ENCODE measurements around the gene LRRC59. TPM values are rescaled to one million over a fixed set of nuclear protein-coding genes. Genes with fewer than 3 reads are reported as not detected.

Gene LRRC59
- total and polyA plus RNA-seq, 2 of the 8 experiments (the other 6 are each of a cell fraction or from before 2014, with no cell fraction given), result 48.3 to 117 TPM

DNA sequence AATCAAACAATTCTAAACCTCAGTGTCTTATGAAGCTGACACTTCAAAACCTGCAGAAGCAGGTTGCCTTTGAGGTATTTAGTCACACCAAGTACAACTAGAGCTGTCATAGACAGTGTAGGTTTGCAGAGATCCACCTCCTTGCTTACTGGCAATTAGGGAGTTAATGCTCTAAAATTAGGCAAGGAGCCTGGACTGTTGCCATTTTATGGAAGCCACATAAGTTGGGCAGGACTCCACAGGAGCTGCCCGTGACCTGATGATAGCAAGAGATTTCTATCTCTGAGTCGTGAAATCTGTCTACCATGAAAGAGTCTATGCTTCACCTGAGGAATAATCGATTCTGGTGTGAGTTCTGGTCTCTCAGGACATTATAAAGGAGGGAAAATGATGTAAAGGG is 15.4 kb downstream of the LRRC59 start:
- no peak overlapping the region for H2BK20ac ChIP-seq (ENCODE audit: low read length)
- no peak overlapping the region for H4K5ac ChIP-seq (ENCODE audit: insufficient read length, low read depth, low read length)
- H3K14ac ChIP-seq (ENCODE audit: insufficient read length), result no peak overlapping the region
- no peak overlapping the region for H3K18ac ChIP-seq (ENCODE audit: extremely low read depth, low read length)
- H3K23me2 ChIP-seq (ENCODE audit: low read depth, low read length), result no peaks in the 10 kb centered on the region
- no peak overlapping the region for H3K23ac ChIP-seq (ENCODE audit: insufficient read length)
- no peak overlapping the region for H3K27ac ChIP-seq (ENCODE audit: low read depth, low read length)
- peaks cover 0 to 2% of the 10 kb centered on the region in 2 experiments for H4K20me1 ChIP-seq (replicated peaks in 1 of 2; ENCODE audit: control insufficient read depth in 1 of 2, insufficient read depth in 2 of 2, low read length in 2 of 2)
- H2AFZ ChIP-seq (ENCODE audit: low read length), result no peak overlapping the region
- ChIA-PET CTCF (ENCODE audit: partially characterized antibody) (interaction anchor here (1.1 to 7.0 kb wide), 7 partner anchors 9 to 182 kb away, joined by 3 to 51 read pairs (median 6); partner anchors contain the start of gene LRRC59), POLR2A (ENCODE audit: partially characterized antibody) (interaction anchor here (1.0 to 27.4 kb wide), 8 partner anchors 8 to 208 kb away, joined by 3 to 313 read pairs (median 4); partner anchors contain the start of genes EME1, LRRC59, MRPL27 and XYLT2)
- H3K4me1 ChIP-seq (replicated peaks in 1 of 4; ENCODE audit: control insufficient read depth in 3 of 4, insufficient read depth in 4 of 4, low read length in 3 of 4), result no peaks in the 10 kb centered on the region
- H2BK15ac ChIP-seq (ENCODE audit: low read length), result no peak overlapping the region
- H2BK120ac ChIP-seq (replicated peaks; ENCODE audit: low read depth, low read length), result no peak overlapping the region
- no peak overlapping the region for H4K8ac ChIP-seq (ENCODE audit: extremely low read depth, insufficient read depth, low read length)
- no peak overlapping the region for H4K91ac ChIP-seq (replicated peaks; ENCODE audit: insufficient read length, low read length)
- no peak for DNase-seq (ENCODE audit: low read depth in 1 of 2, low spot score in 2 of 2)
- H3K4me2 ChIP-seq (ENCODE audit: insufficient read depth in 1 of 2, low read depth in 2 of 2, low read length in 2 of 2), result no peak overlapping the region
- FAIRE-seq, result no peak
- H2BK5ac ChIP-seq (ENCODE audit: low read depth, low read length), result no peak overlapping the region
- no peaks in the 10 kb centered on the region for H3K9me3 ChIP-seq (ENCODE audit: insufficient read depth in 2 of 2, low read depth in 1 of 2, low read length in 1 of 2)
- H3K27me3 ChIP-seq (replicated peaks in 1 of 4; ENCODE audit: control insufficient read depth in 3 of 4, extremely low read depth in 1 of 4, insufficient read depth in 3 of 4, low read length in 3 of 4), result no peaks in the 10 kb centered on the region
- no peak overlapping the region for H3K9ac ChIP-seq (replicated peaks in 1 of 4; ENCODE audit: extremely low read depth in 1 of 4, low read depth in 3 of 4, low read length in 3 of 4)
- H3K36me3 ChIP-seq (ENCODE audit: control insufficient read depth in 2 of 4, insufficient read depth in 4 of 4, low read length in 3 of 4), result peaks cover 23 to 78% (median 53%) of the 10 kb centered on the region in 4 experiments; a peak in 7 of 8 replicates
- H3K79me2 ChIP-seq (ENCODE audit: control insufficient read depth in 1 of 2, insufficient read depth in 2 of 2, low read length in 2 of 2), result no peaks in the 10 kb centered on the region
- 92% methylated on average over 3 of the region's 3 CpGs; no CpG with 5 or more reads in 1 of the 2 experiments for WGBS, 2 experiments (ENCODE audit: extremely low coverage in 1 of 2, insufficient coverage in 1 of 2, insufficient read length in 1 of 2, insufficient replicate concordance in 2 of 2, low coverage in 1 of 2, low lambda C conversion rate in 2 of 2, missing lambda C conversion rate in 1 of 2)
- H2BK12ac ChIP-seq (ENCODE audit: low read depth, low read length), result no peak overlapping the region
- H3K4me3 ChIP-seq (ENCODE audit: extremely low read depth in 1 of 4, insufficient read depth in 2 of 4, low read depth in 3 of 4, low read length in 4 of 4), result no peak overlapping the region
- H3K4ac ChIP-seq (replicated peaks; ENCODE audit: insufficient read length, low read depth, low read length), result no peak overlapping the region
- no peaks in the 10 kb centered on the region for H3K79me1 ChIP-seq (ENCODE audit: low read depth, low read length)
- H2AK5ac ChIP-seq (ENCODE audit: low read depth, low read length), result no peak overlapping the region
- H3K56ac ChIP-seq (replicated peaks; ENCODE audit: insufficient read length, low read depth, low read length), result no peak overlapping the region
- TF ChIP-seq EZH2 (IDR thresholded peaks at IDR 0.05; ENCODE audit: low read depth, low read length, severe bottlenecking), result no peak
- TF ChIP-seq TBP (IDR thresholded peaks at IDR 0.05; ENCODE audit: low read depth, low read length), result no peak
- TF ChIP-seq SUZ12 (IDR thresholded peaks at IDR 0.05; ENCODE audit: low read length), result no peak
- no peak for TF ChIP-seq RFX5 (IDR thresholded peaks at IDR 0.05; ENCODE audit: borderline replicate concordance, low read depth, low read length)
- TF ChIP-seq, protein P1, sequence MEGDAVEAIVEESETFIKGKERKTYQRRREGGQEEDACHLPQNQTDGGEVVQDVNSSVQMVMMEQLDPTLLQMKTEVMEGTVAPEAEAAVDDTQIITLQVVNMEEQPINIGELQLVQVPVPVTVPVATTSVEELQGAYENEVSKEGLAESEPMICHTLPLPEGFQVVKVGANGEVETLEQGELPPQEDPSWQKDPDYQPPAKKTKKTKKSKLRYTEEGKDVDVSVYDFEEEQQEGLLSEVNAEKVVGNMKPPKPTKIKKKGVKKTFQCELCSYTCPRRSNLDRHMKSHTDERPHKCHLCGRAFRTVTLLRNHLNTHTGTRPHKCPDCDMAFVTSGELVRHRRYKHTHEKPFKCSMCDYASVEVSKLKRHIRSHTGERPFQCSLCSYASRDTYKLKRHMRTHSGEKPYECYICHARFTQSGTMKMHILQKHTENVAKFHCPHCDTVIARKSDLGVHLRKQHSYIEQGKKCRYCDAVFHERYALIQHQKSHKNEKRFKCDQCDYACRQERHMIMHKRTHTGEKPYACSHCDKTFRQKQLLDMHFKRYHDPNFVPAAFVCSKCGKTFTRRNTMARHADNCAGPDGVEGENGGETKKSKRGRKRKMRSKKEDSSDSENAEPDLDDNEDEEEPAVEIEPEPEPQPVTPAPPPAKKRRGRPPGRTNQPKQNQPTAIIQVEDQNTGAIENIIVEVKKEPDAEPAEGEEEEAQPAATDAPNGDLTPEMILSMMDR (IDR thresholded peaks at IDR 0.05; ENCODE audit: control extremely low read depth in 1 of 3, insufficient read depth in 1 of 3, low read depth in 1 of 3, low read length in 3 of 3), result no peak
- TF ChIP-seq TCF12 (IDR thresholded peaks at IDR 0.05; ENCODE audit: low read depth, low read length), result no peak
- no peak for TF ChIP-seq GTF2F1 (IDR thresholded peaks at IDR 0.05; ENCODE audit: borderline replicate concordance, low read depth, low read length)
- TF ChIP-seq SP2 (IDR thresholded peaks at IDR 0.05; ENCODE audit: low read length), result no peak
- TF ChIP-seq SRF (IDR thresholded peaks at IDR 0.05; ENCODE audit: low read depth, low read length), result no peak
- TF ChIP-seq ZNF274 (IDR thresholded peaks at IDR 0.05; ENCODE audit: borderline replicate concordance, extremely low read depth, low read length), result no peak
- TF ChIP-seq CBX5 (IDR thresholded peaks at IDR 0.05; ENCODE audit: low read depth, low read length), result no peak
